DMS79 (cell line): ENCODE results near the gene PRR3.
A peak's percentile ranks its signal among the peaks of the same experiment; 100 is the strongest.

Experiments
- DNase-seq: peaks from one replicate; lab custom pipeline; 2025; lab: John Stamatoyannopoulos, UW

PRR3 gene

GRCh38 chr6:30571762-30572082, 14.6 kb downstream of the PRR3 start:
- no peak for DNase-seq

DNA sequence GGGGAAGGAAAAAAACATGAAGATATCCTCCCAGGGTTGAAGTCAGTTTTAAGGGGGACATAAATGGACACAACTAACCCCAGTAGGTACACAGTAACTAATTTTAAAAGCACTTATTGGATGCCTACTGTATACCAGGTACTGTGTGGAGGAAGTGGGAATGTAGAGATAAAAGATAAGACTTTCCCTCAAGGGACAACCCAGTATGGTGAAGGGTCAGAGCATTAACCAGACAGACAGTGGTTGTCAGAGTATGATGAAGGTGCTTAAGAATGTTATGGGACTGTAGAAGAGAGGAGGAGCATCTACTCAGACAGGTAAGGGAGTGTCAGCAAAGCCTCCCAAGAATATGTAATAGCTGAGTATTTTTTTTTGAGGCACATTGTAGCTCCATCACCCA, 15.1 kb downstream of the PRR3 start:
- no peak for DNase-seq

DNA sequence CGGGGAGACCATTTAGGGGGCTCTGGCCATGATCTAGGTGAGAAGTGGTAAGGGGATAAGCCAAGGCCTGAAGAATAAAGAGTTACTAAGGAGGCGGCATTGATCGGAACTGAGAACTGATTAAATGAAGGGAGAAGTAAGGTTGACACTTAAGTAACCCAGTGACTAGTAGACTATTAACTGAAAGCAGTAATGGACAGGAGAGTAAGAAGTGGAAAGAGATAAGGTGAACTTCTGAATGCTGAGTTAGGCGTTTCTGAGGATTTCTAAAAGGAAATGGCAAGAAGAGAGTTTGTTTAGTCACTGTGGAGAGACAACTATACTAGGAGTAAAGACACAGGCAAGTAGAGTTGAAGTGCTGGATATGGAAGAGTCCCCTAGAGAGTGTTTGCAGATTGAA, 16.0 kb downstream of the PRR3 start:
- no peak for DNase-seq

DNA sequence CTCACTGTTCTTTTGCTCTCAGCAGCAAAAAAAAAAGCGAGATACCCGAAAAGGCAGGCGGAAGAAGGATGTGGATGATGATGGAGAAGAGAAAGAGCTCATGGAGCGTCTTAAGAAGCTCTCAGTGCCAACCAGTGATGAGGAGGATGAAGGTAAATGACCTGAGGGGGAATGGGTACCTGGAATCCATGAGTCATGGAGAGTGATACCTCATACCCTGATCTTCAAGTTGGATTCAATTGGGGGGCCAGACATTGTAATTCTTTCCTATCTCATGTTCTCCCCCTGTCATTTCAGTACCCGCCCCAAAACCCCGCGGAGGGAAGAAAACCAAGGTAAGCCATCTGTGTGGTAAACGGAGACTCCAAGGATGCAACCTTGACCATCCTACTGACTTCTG, 21.0 kb downstream of the PRR3 start:
- DNase-seq: no peak

- no peak for DNase-seq
Observed at GRCh38 chr6:30583921-30584320, 26.8 kb downstream of the PRR3 start.

DNA sequence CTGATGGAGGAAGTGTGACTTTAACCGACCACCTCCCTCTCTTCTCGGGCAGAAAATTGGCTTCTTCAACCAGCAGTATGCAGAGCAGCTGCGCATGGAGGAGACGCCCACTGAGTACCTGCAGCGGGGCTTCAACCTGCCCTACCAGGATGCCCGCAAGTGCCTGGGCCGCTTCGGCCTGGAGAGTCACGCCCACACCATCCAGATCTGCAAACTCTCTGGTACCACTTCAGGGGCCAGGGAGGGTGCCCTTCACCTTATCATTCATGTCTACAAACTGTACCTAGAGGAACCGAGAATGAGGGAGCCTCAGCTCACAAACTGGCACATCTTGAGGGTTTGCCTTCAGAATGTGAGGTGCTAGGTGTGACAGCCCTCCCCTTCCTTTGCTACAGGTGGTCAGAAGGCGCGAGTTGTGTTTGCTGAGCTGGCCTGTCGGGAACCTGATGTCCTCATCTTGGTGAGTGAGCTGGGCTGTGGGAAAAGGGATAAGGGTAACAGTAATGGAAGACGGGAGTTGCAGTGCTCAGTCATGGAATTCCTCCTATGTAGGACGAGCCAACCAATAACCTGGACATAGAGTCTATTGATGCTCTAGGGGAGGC, 32.8 kb downstream of the PRR3 start:
- DNase-seq: no peak

DNA sequence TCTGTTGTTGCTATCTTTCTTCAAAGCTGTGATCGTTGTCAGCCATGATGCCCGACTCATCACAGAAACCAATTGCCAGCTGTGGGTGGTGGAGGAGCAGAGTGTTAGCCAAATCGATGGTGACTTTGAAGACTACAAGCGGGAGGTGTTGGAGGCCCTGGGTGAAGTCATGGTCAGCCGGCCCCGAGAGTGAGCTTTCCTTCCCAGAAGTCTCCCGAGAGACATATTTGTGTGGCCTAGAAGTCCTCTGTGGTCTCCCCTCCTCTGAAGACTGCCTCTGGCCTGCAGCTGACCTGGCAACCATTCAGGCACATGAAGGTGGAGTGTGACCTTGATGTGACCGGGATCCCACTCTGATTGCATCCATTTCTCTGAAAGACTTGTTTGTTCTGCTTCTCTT, 33.4 kb downstream of the PRR3 start:
- no peak for DNase-seq

- DNase-seq: no peak
Observed at GRCh38 chr6:30591008-30591407, 33.9 kb downstream of the PRR3 start.

- DNase-seq: no peak
Observed at GRCh38 chr6:30592287-30592686, 35.2 kb downstream of the PRR3 start.

DNA sequence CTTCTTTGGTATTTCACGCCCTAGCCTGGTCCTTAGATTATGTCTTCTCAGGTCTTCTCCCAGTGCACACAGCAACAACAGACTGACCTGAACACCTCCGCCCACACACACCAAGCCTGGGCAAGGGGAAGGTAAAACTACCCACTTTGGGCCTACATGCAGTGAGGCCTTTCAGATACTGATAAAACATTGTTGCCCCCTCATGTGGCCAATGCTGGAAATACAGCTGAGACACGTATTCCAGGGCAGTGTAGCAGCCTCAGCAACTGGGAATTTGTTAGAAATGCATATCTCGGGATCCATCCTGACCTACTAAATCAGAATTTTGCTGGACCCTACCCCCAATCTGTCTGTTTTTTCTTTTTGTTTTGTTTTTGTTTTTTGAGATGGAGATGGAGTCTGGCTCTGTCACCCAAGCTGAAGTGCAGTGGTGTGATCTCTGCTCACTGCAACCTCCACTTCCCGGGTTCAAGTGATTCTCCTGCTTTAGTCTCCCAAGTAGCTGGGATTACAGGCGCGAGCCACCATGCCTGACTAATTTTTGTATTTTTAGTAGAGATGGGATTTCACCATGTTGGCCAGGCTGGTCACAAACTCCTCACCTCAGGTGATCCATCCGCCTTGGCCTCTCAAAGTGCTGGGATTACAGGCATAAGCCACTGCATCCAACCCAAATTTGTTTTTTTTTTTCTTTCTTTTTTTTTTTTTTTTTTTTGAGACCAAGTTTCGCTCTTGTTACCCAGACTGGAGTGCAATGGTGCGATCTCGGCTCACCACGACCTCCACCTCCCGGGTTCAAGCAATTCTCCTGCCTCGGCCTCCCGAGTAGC, 40.4 kb downstream of the PRR3 start:
- DNase-seq: peak; percentile 14

DNA sequence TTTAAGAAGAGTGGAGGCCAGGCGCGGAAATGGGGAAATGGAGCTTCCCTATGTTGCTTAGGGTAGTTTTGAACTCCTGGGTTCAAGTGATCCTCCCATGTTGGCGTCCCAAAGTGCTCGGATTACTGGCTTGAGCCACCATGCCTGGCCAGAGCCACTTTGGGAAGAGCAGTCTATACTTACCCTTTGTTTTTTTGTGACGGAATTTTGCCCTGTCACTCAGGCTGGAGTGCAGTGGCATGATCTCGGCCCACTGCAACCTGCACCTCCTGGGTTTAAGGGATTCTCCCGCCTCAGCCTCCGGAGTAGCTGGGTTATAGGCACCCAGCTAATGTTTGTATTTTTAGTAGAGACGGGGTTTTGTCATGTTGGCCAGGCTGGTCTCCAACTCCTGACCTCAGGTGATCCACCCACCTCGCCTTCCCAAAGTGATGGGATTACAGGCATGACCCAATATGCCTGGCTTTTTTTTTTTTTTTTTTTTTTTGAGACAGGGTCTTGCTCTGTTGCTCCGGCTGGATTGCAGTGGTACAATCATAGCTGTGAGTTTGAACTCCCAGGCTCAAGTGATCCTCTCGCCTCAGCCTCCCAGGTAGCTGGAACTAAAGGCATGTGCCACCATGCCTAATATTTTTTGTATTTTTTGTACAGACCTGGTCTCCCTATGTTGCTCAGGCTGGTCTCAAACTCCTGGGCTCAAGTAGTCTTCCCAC, 42.0 kb downstream of the PRR3 start:
- no peak for DNase-seq

DNA sequence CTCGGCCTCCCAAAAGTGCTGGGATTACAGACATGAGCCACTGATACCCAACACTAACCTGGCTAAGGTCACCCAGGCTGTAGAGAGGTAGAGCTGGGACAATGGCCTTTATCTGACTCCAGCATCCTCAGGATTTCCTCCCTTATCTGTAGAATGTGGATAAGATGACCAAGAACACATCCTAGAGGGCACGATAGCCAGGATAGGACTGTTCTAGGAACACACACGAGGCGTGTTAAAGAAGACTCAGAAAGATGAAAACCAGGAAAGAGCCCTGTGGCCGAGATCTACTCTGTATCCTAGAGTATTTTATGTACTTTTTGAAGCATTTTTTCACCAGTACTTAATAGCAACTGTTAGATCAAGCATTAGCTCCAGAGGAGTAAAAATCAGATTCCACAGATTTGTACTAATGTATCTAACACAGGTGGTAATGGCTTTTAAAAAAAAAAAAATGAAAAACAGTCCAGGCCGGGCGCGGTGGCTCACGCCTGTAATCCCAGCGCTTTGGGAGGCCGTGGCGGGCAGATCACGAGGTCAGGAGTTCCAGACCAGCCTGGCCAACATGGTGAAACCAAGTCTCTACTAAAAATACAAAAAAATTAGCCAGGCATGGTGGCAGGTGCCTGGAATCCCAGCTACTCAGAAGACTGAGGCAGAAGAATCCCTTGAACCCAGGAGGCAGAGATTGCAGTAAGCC, 42.7 kb downstream of the PRR3 start:
- DNase-seq: no peak

DNA sequence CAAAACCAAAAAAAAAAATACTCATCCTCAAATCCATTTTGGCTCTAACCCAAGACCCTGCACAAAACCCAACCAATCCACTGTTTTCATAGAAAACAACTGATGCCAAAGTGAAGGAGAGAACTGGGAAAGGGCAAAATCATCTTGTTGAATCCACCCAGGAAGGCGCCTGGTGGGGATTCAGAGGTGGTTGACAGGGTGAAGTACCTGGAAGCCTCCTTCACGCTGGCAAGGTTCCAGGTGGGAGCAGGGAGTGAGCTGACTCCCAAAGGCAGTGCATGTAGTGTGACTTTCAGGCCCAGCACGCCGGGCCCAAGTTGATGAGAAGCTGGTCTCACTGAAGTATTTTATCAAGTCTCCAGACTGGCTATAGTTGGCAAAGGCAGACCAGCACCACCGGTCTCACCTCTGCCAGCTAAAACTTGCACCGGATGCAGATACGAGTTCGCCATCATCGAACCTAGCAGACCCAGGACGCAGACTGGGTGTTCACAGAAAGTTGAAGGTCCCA, 43.4 kb downstream of the PRR3 start:
- DNase-seq: peak; percentile 3

DNA sequence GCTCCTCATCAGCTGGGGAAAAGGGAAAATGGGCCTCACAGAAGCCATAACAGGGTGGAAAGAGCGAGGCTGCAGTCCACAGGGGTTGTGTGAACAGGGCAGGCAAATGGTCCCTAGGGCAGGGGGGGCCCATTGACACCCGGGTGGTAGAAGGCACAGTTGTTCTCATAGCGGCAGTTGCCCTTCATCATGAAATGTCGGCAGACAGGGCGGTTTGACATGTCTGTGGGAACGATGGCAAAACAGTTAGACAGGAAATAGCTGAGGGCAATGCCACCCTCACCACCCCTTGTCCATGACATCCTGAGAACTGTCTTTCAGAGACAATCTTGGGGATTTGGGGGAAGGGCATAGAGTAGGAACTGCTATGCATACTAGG, 44.3 kb downstream of the PRR3 start:
- no peak for DNase-seq

DNA sequence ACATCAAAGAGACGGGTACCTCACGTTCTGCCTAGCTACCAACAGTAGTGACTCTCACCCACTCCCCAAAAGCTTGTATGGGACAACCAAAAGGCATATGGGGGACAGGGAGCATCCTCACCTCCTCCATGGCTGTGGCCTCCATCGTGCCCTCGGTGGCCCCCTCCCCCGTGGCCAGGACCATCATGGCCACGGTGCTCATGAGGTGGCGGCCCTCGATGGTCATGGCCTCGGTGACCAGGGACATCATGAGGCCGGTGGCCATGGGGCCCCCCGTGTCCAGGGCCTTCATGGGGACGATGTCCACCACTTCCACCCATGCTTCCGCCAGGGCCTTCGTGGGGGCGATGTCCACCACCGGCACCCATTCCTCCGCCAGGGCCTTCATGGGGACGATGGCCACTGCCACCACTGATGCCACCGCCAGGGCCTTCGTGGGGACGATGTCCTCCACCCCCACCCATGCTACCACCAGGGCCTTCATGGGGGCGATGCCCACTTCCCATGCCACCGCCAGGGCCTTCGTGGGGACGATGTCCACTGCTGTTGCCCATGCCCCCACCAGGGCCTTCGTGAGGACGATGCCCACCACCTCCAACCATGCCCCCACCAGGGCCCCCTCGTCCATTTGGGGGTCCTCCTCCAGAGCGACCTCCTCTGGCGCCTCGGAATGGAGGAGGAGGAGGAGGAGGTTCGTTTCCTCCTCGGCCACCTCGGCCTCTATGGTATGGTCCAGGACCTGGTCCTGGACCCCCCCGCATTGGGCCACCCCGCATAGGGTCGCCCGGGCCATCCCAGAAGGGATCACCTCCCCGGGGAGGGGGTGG, 44.9 kb downstream of the PRR3 start:
- no peak for DNase-seq

GRCh38 chr6:30603961-30604360, 46.9 kb downstream of the PRR3 start:
- DNase-seq: no peak

DNA sequence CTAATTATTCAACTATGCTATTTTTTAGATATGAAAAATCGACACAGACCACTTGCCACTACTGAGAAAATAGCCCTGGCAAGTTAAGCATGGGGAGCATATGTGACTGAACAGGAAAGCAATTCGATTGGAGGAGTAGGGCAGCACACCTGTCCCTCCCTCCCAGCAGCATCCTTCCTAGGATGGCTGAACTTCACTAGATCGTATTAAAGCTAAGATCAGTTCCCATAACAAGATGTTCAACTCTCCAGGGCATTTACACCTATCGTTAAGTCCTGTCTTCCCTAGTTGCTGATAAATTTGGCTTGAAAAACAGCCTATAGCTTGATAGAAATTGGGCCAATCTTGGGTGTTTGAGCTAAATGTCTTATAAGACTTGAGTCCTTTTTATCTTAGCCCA, 53.0 kb downstream of the PRR3 start:
- DNase-seq: no peak

DNA sequence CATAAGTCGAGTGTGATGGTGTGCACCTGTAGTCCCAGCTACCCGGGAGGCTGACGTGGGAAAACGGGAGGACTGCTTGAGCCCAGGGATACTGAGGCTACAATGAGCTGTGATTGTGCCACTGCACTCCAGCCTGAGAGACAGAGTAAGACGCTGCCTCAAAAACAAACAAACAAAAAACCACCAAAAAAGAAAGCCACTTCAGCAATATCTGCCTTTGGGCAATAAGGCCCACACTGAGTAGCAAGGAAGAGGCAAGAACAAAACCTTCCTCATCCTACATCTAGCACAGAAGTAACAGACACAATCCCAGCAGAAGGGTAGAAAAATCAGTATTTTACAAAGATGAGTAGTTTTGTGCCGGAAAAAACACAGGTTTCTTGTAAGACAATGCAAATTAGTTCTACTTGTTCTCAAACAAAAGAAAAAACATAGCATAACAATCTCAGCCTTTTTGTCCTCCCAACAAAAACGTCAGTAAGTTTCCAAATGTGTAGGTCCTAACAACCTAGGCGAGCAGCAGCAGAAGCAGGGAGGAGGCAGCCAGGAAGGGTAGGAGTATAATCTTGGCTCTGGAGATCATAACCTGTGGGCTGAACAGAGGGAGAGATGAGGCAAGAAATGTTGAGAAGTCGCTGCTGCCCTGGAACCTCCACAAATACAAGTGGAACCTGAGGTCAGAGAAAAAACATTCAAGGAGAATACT, 54.2 kb downstream of the PRR3 start:
- DNase-seq: no peak

GRCh38 chr6:30611856-30612194, 54.7 kb downstream of the PRR3 start:
- no peak for DNase-seq

DNA sequence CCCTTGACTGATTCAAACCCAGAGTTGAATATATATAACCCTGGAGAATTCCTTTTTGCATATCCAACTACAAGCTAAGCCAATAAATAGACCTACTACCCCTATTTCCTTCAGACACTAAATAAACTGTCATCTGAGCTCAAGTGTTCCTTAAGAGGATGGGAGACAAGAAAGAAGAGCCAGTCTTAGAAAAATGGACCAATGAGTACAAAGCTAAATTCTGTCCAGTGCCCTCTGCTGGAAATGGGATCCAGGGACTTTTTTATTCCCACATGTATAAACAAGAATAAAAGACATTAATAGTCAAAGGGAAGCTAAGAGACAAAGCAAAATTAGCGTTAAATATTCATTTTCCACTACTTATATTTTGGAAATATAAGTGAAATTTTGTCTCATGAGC, 55.1 kb downstream of the PRR3 start:
- DNase-seq: no peak

GRCh38 chr6:30612687-30613248, 55.7 kb downstream of the PRR3 start:
- DNase-seq: peak; percentile 73
